Ovary (tissue), 3 donors: ENCODE results near the gene GDPGP1.

Experiments
- EP300 ChIP-seq: sonication (generic); formaldehyde crosslinking; IDR thresholded peaks from one replicate; pipeline ENCODE4 v1.6.1; 2017; ENCODE audit warnings: antibody characterized with exemption
- POLR2A ChIP-seq: fragments of 450-650 bp; IDR thresholded peaks from one replicate; pipeline ENCODE4 v1.6.1; 2017; ENCODE audit warnings: antibody characterized with exemption, mild to moderate bottlenecking, moderate library complexity
- TF ChIP-seq, protein P1 (sequence below), 3 donors: fragments of 450-650 bp in 2 of 3; fragments of 200-600 bp in 1 of 3; IDR thresholded peaks; one replicate each; pipeline versions ENCODE4 v1.5.1 to v1.8.0; 2016 to 2022; ENCODE audit warnings: antibody characterized with exemption in 3 of 3, mild to moderate bottlenecking in 1 of 3
- donor health status: DM: no; HTN: no; CAD: no.

DNA sequence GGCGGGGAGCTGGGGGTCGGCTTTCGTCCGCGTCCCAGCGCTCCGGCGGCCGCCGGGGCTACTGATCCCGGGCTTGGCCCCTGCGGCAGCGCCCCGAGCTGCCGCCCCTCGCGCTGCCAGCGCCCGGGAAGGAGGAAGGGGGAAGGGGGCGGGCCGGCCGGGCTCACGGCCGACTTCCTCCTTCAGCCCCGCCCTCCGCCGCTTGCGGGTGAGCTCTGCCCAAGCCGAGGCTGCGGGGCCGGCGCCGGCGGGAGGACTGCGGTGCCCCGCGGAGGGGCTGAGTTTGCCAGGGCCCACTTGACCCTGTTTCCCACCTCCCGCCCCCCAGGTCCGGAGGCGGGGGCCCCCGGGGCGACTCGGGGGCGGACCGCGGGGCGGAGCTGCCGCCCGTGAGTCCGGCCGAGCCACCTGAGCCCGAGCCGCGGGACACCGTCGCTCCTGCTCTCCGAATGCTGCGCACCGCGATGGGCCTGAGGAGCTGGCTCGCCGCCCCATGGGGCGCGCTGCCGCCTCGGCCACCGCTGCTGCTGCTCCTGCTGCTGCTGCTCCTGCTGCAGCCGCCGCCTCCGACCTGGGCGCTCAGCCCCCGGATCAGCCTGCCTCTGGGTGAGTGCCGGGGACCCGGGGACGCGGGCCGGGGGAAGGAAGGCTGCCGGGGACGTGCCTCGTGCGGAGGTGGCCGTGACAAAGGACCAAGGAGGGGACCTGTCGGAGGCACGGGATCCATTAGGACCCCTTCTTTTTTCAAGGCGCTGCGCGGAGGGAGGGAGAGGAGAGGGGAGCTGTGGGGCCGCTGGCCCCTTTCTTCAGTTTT is 32.7 kb upstream of the GDPGP1 start, which contains the start of gene SEMA4B:
- TF ChIP-seq, protein P1, sequence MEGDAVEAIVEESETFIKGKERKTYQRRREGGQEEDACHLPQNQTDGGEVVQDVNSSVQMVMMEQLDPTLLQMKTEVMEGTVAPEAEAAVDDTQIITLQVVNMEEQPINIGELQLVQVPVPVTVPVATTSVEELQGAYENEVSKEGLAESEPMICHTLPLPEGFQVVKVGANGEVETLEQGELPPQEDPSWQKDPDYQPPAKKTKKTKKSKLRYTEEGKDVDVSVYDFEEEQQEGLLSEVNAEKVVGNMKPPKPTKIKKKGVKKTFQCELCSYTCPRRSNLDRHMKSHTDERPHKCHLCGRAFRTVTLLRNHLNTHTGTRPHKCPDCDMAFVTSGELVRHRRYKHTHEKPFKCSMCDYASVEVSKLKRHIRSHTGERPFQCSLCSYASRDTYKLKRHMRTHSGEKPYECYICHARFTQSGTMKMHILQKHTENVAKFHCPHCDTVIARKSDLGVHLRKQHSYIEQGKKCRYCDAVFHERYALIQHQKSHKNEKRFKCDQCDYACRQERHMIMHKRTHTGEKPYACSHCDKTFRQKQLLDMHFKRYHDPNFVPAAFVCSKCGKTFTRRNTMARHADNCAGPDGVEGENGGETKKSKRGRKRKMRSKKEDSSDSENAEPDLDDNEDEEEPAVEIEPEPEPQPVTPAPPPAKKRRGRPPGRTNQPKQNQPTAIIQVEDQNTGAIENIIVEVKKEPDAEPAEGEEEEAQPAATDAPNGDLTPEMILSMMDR (IDR thresholded peaks at IDR 0.05), result no peak
- TF ChIP-seq POLR2A (no peak), EP300 (no peak)
